ENCODE results near the gene KLK14.

The KLK14 gene

GRCh38 chr19:51079481-51080110, 3.1 kb downstream of the KLK14 start:
- TF ChIP-seq, protein P1, sequence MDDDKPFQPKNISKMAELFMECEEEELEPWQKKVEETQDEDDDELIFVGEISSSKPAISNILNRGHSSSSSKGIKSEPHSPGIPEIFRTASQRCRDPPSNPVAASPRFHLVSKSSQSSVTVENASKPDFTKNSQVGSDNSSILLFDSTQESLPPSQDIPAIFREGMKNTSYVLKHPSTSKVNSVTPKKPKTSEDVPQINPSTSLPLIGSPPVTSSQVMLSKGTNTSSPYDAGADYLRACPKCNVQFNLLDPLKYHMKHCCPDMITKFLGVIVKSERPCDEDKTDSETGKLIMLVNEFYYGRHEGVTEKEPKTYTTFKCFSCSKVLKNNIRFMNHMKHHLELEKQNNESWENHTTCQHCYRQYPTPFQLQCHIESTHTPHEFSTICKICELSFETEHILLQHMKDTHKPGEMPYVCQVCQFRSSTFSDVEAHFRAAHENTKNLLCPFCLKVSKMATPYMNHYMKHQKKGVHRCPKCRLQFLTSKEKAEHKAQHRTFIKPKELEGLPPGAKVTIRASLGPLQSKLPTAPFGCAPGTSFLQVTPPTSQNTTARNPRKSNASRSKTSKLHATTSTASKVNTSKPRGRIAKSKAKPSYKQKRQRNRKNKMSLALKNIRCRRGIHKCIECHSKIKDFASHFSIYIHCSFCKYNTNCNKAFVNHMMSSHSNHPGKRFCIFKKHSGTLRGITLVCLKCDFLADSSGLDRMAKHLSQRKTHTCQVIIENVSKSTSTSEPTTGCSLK (tag by site-specific recombination; IDR thresholded peaks at IDR 0.05), result no peak
- 0 out of 2 replicates have a peak, but pooled peaks have one; percentile 42 for TF ChIP-seq ZNF544 (tag by site-specific recombination; IDR thresholded peaks at IDR 0.05)
- TF ChIP-seq ZNF266 (tag by site-specific recombination; IDR thresholded peaks at IDR 0.05; ENCODE audit: low read depth), result no peak
- POLR2A ChIA-PET, result no interaction called here
- H3K9me3 ChIP-seq (ENCODE audit: control insufficient read depth, insufficient read depth, low read depth, low read length), result no peaks in the 10 kb centered on the region
- H3K36me3 ChIP-seq (ENCODE audit: control insufficient read depth in 2 of 2, insufficient read depth in 1 of 2, low read length in 2 of 2), result no peaks in the 10 kb centered on the region
- no peak overlapping the region for H3K4me3 ChIP-seq (ENCODE audit: low read depth, low read length)
- no peak overlapping the region for H3K27ac ChIP-seq (ENCODE audit: extremely low read depth, low read depth, low read length)
- CTCF ChIA-PET, result interaction anchor here (1.3 to 1.9 kb wide), 2 partner anchors 15 to 17 kb away, joined by 5 to 6 read pairs; no protein-coding TSS in a partner anchor
- no peaks in the 10 kb centered on the region for H3K4me1 ChIP-seq (ENCODE audit: control insufficient read depth, insufficient read depth, low read length)

DNA sequence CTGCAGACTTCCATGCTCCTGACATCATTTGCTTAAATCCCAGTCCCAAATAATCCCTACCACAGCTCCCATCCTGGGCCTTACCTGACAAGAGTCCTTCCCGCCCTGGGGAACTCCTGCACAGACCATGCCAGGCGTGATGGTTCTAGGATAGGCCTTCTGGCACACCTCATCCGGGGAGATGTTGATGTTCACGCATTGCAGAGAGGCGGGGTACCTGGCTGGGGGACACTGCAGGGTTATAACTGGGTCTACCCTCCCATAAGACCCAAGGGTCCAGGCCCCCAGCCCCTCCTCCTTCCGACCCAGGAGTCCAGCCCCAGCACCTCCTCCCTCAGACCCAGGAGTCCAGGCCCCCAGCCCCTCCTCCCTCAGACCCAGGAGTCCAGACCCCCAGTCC, 4.0 kb downstream of the KLK14 start:
- CTCF ChIA-PET, result interaction anchor here (1.3 kb wide), 1 partner anchor 16 kb away, joined by 6 read pairs; no protein-coding TSS in a partner anchor
- Histone ChIP-seq H3K4me3 (ENCODE audit: low read depth, low read length) (no peak overlapping the region), H3K36me3 (ENCODE audit: control insufficient read depth in 2 of 2, insufficient read depth in 1 of 2, low read length in 2 of 2) (no peaks in the 10 kb centered on the region), H3K4me1 (ENCODE audit: control insufficient read depth, insufficient read depth, low read length) (no peaks in the 10 kb centered on the region), H3K9me3 (ENCODE audit: control insufficient read depth, insufficient read depth, low read depth, low read length) (no peaks in the 10 kb centered on the region), H3K27ac (ENCODE audit: extremely low read depth, low read depth, low read length) (no peak overlapping the region)
- no peak for TF ChIP-seq ZNF510 (tag by site-specific recombination; IDR thresholded peaks at IDR 0.05; ENCODE audit: insufficient replicate concordance)
- TF ChIP-seq KLF7 (tag by site-specific recombination; IDR thresholded peaks at IDR 0.05; ENCODE audit: borderline replicate concordance), result no peak
- TF ChIP-seq ZNF791 (tag by site-specific recombination; IDR thresholded peaks at IDR 0.05), result no peak
- no peak for TF ChIP-seq YY1 (tag by site-specific recombination; IDR thresholded peaks at IDR 0.05)
- TF ChIP-seq ZEB2 (tag by site-specific recombination; IDR thresholded peaks at IDR 0.05), result no peak
- no peak for TF ChIP-seq KLF10 (tag by site-specific recombination; IDR thresholded peaks at IDR 0.05)
- TF ChIP-seq BCL11A (tag by site-specific recombination; IDR thresholded peaks at IDR 0.05; ENCODE audit: low read depth), result no peak
- no peak for TF ChIP-seq HOXD13 (CRISPR knock-in tag; IDR thresholded peaks at IDR 0.05; ENCODE audit: borderline replicate concordance)
- TF ChIP-seq ZNF366 (tag by site-specific recombination; conservative IDR thresholded peaks at IDR 0.05), result no peak
- TF ChIP-seq, protein P2, sequence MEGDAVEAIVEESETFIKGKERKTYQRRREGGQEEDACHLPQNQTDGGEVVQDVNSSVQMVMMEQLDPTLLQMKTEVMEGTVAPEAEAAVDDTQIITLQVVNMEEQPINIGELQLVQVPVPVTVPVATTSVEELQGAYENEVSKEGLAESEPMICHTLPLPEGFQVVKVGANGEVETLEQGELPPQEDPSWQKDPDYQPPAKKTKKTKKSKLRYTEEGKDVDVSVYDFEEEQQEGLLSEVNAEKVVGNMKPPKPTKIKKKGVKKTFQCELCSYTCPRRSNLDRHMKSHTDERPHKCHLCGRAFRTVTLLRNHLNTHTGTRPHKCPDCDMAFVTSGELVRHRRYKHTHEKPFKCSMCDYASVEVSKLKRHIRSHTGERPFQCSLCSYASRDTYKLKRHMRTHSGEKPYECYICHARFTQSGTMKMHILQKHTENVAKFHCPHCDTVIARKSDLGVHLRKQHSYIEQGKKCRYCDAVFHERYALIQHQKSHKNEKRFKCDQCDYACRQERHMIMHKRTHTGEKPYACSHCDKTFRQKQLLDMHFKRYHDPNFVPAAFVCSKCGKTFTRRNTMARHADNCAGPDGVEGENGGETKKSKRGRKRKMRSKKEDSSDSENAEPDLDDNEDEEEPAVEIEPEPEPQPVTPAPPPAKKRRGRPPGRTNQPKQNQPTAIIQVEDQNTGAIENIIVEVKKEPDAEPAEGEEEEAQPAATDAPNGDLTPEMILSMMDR (tag by site-specific recombination; IDR thresholded peaks at IDR 0.05), result no peak
- TF ChIP-seq ZNF692 (tag by site-specific recombination; IDR thresholded peaks at IDR 0.05), result no peak
- no peak for TF ChIP-seq ZNF623 (tag by site-specific recombination; IDR thresholded peaks at IDR 0.05)
- TF ChIP-seq, protein P3, sequence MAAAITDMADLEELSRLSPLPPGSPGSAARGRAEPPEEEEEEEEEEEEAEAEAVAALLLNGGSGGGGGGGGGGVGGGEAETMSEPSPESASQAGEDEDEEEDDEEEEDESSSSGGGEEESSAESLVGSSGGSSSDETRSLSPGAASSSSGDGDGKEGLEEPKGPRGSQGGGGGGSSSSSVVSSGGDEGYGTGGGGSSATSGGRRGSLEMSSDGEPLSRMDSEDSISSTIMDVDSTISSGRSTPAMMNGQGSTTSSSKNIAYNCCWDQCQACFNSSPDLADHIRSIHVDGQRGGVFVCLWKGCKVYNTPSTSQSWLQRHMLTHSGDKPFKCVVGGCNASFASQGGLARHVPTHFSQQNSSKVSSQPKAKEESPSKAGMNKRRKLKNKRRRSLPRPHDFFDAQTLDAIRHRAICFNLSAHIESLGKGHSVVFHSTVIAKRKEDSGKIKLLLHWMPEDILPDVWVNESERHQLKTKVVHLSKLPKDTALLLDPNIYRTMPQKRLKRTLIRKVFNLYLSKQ (tag by site-specific recombination; IDR thresholded peaks at IDR 0.05; ENCODE audit: borderline replicate concordance), result no peak
- TF ChIP-seq ZNF157 (tag by site-specific recombination; IDR thresholded peaks at IDR 0.05), result no peak
- TF ChIP-seq, protein P4, sequence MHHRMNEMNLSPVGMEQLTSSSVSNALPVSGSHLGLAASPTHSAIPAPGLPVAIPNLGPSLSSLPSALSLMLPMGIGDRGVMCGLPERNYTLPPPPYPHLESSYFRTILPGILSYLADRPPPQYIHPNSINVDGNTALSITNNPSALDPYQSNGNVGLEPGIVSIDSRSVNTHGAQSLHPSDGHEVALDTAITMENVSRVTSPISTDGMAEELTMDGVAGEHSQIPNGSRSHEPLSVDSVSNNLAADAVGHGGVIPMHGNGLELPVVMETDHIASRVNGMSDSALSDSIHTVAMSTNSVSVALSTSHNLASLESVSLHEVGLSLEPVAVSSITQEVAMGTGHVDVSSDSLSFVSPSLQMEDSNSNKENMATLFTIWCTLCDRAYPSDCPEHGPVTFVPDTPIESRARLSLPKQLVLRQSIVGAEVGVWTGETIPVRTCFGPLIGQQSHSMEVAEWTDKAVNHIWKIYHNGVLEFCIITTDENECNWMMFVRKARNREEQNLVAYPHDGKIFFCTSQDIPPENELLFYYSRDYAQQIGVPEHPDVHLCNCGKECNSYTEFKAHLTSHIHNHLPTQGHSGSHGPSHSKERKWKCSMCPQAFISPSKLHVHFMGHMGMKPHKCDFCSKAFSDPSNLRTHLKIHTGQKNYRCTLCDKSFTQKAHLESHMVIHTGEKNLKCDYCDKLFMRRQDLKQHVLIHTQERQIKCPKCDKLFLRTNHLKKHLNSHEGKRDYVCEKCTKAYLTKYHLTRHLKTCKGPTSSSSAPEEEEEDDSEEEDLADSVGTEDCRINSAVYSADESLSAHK (tag by site-specific recombination; IDR thresholded peaks at IDR 0.05), result no peak
- TF ChIP-seq ZBTB21 (tag by site-specific recombination; IDR thresholded peaks at IDR 0.05), result no peak
- TF ChIP-seq YY2 (tag by site-specific recombination; IDR thresholded peaks at IDR 0.05), result no peak
- no peak for TF ChIP-seq ZNF114 (tag by site-specific recombination; IDR thresholded peaks at IDR 0.05)
- POLR2A ChIA-PET, result no interaction called here

Data from HEK293 (cell line).